Cerebellar cortex (tissue), 1 donor: Measurements from ENCODE around the gene BUD23.
"Not testable (repeated sequence)": the region's sequence is repeated elsewhere in the genome, so short reads cannot be mapped to it uniquely, and the experiment has no call there.

Experiments used
- DNase-seq: peaks from one replicate; pipeline ENCODE4 v3.0.0-alpha.2; 2015; ENCODE audit warnings: low spot score

BUD23 gene

GRCh38 chr7:73718905-73719805 is 35.8 kb downstream of the BUD23 start, which contains the start of gene STX1A:
Gene STX1A (minus strand): TSS chr7:73719669. CDS start chr7:73719631, 38 bp downstream.
- peak; percentile 60 for DNase-seq

- DNase-seq = no peak
Measured at GRCh38 chr7:73719806-73720169, 36.4 kb downstream of the BUD23 start.

GRCh38 chr7:73720443-73720842 is 37.0 kb downstream of the BUD23 start:
- not testable (repeated sequence) for DNase-seq

GRCh38 chr7:73721377-73721817 is 38.0 kb downstream of the BUD23 start:
- peak; percentile 96 for DNase-seq

- not testable (repeated sequence) for DNase-seq
Measured at GRCh38 chr7:73722182-73722581, 38.8 kb downstream of the BUD23 start.

- no peak for DNase-seq
Measured at GRCh38 chr7:73722785-73723184, 39.4 kb downstream of the BUD23 start.

GRCh38 chr7:73723813-73724212 is 40.4 kb downstream of the BUD23 start:
- DNase-seq = no peak

GRCh38 chr7:73726083-73726466 is 42.7 kb downstream of the BUD23 start:
- DNase-seq = no peak

- no peak for DNase-seq
Measured at GRCh38 chr7:73727952-73728351, 44.6 kb downstream of the BUD23 start.

- no peak for DNase-seq
Measured at GRCh38 chr7:73728551-73728950, 45.2 kb downstream of the BUD23 start.

- no peak for DNase-seq
Measured at GRCh38 chr7:73730485-73730884, 47.1 kb downstream of the BUD23 start.

GRCh38 chr7:73732397-73732796 is 49.0 kb downstream of the BUD23 start:
- no peak for DNase-seq

- peak; percentile 80 for DNase-seq
Measured at GRCh38 chr7:73734619-73735527, 51.5 kb downstream of the BUD23 start.

- no peak for DNase-seq
Measured at GRCh38 chr7:73735528-73735905, 52.1 kb downstream of the BUD23 start.

GRCh38 chr7:73736885-73737284 is 53.5 kb downstream of the BUD23 start:
- DNase-seq = no peak

- DNase-seq = no peak
Measured at GRCh38 chr7:73737491-73738219, 54.3 kb downstream of the BUD23 start.

- peak; percentile 60 for DNase-seq
Measured at GRCh38 chr7:73738220-73738611, 54.8 kb downstream of the BUD23 start.

GRCh38 chr7:73738612-73739386 is 55.4 kb downstream of the BUD23 start, which contains the start of gene ABHD11:
Gene ABHD11 (minus strand): TSS chr7:73738802. CDS start chr7:73738770, 32 bp downstream.
- peak; percentile 99 for DNase-seq

GRCh38 chr7:73739387-73739767 is 56.0 kb downstream of the BUD23 start:
- DNase-seq = no peak

GRCh38 chr7:73740212-73740611 is 56.8 kb downstream of the BUD23 start:
- no peak for DNase-seq

- no peak for DNase-seq
Measured at GRCh38 chr7:73740771-73741170, 57.4 kb downstream of the BUD23 start.
